HepG2 (cell line): ENCODE data around the gene ACTA2. TPM values are rescaled to one million over a fixed set of nuclear protein-coding genes. Genes with fewer than 3 reads are reported as not detected.

Source experiments
- ATAC-seq: fragments of 200-7000 bp; cut with Tn5 transposase; 3 replicates; pipeline ENCODE4 v1.9.1; 2020; ENCODE audit warnings: mild to moderate bottlenecking, moderate library complexity
- BruUV-seq: library from RNA; stranded (reverse); fragments of 400-500 nt; replicated peaks from 2 replicates; lab custom pipeline; 2021; lab: Mats Ljungman, UMichigan
- CTCF ChIA-PET: fragments of 300-600 bp; formaldehyde crosslinking; extraction: SDS; loops from one replicate; lab custom pipeline; 2021; ENCODE audit warnings: low total read pairs, inconsistent platforms, low intra/inter-chr PET ratio; lab: Yijun Ruan, JAX
- POLR2A ChIA-PET: fragments of 350-600 bp; sonication (Branson Sonifier 250); formaldehyde crosslinking; loops from one replicate; lab custom pipeline; 2020; ENCODE audit warnings: antibody characterized with exemption, inconsistent platforms; lab: Yijun Ruan, JAX
- DNase-seq: peaks from one replicate; pipeline ENCODE4 v3.0.0-alpha.2; 2015; ENCODE audit warnings: low spot score
- FAIRE-seq: peaks from 3 replicates; lab custom pipeline; 2011; peaks lifted over from hg19 to GRCh38; lab: Jason Lieb, UNC
- H2AFZ ChIP-seq: one replicate; pipeline ENCODE4 v1.6.1; 2011; ENCODE audit warnings: low read length, inconsistent platforms
- H3K27ac ChIP-seq: fragments of 300-600 bp; 3 replicates; pipeline ENCODE4 v1.8.0; 2011; ENCODE audit warnings: mixed run types, mild to moderate bottlenecking, mixed read lengths, low read length, inconsistent platforms; ENCODE audit not compliant: insufficient read depth; ENCODE audit errors: extremely low read length
- H3K27me3 ChIP-seq, 2 experiments: fragments of 200-600 bp in 1 of 2; 2 replicates in 1 of 2; 3 replicates in 1 of 2; pipeline versions ENCODE4 v1.6.0 to v1.8.0; 2011; ENCODE audit warnings: low read length in 2 of 2, mild to moderate bottlenecking in 2 of 2, moderate library complexity in 2 of 2, inconsistent platforms in 1 of 2; ENCODE audit not compliant: insufficient read depth in 2 of 2, control insufficient read depth in 1 of 2
- H3K36me3 ChIP-seq, 2 experiments: fragments of 200-600 bp in 1 of 2; replicated peaks in 1 of 2; 2 replicates in 1 of 2; 3 replicates in 1 of 2; pipeline versions ENCODE4 v1.5.1 to v1.8.0; 2011; ENCODE audit warnings: low read length in 2 of 2, inconsistent platforms in 1 of 2; ENCODE audit not compliant: insufficient read depth in 2 of 2, control insufficient read depth in 1 of 2
- H3K4me1 ChIP-seq: 2 replicates; pipeline ENCODE4 v1.5.1; 2012; ENCODE audit warnings: low read length, inconsistent platforms; ENCODE audit not compliant: insufficient read depth
- H3K4me2 ChIP-seq: 2 replicates; pipeline ENCODE4 v1.6.0; 2011; ENCODE audit warnings: low read depth, low read length, inconsistent platforms
- H3K4me3 ChIP-seq, 3 experiments: fragments of 200-600 bp in 1 of 3; sonication (generic), shearing (Covaris generic) in 1 of 3; replicated peaks in 1 of 3; 2 replicates each; pipeline ENCODE4 v1.5.1; 2011 to 2016; ENCODE audit warnings: low read length in 3 of 3, inconsistent platforms in 2 of 3, low read depth in 2 of 3, mild to moderate bottlenecking in 2 of 3, control low read depth in 1 of 3, mixed read lengths in 1 of 3; ENCODE audit not compliant: insufficient read depth in 1 of 3
- H3K79me2 ChIP-seq: one replicate; pipeline ENCODE4 v1.6.1; 2011; ENCODE audit warnings: low read length, inconsistent platforms; ENCODE audit not compliant: insufficient read depth
- H3K9ac ChIP-seq: 2 replicates; pipeline ENCODE4 v1.6.0; 2011; ENCODE audit warnings: mild to moderate bottlenecking, low read depth, low read length, inconsistent platforms; ENCODE audit not compliant: insufficient read depth
- H3K9me3 ChIP-seq: 2 replicates; pipeline ENCODE4 v1.5.1; 2012; ENCODE audit warnings: mild to moderate bottlenecking, low read length
- H4K20me1 ChIP-seq: 2 replicates; pipeline ENCODE4 v1.6.0; 2011; ENCODE audit warnings: inconsistent platforms, mild to moderate bottlenecking, low read length, moderate library complexity; ENCODE audit not compliant: insufficient read depth
- HNRNPL ChIP-seq: fragments of 200-400 bp; formaldehyde crosslinking; IDR thresholded peaks from 2 replicates; pipeline ENCODE4 v1.6.1; 2017; ENCODE audit warnings: mild to moderate bottlenecking, low read depth, low read length
- SATB2 ChIP-seq: sonication (generic); formaldehyde crosslinking; IDR thresholded peaks from 2 replicates; pipeline ENCODE4 v1.5.0; 2020; ENCODE audit warnings: missing genetic modification reagents
- SMAD1 ChIP-seq: sonication (generic); formaldehyde crosslinking; IDR thresholded peaks from 2 replicates; pipeline ENCODE4 v1.4.0; 2020; ENCODE audit warnings: missing genetic modification reagents, low read depth, mild to moderate bottlenecking, borderline replicate concordance
- SP2 ChIP-seq: sonication (generic); formaldehyde crosslinking; IDR thresholded peaks from 2 replicates; pipeline ENCODE4 v1.5.1; 2020; ENCODE audit warnings: mild to moderate bottlenecking, missing genetic modification reagents
- SYNCRIP ChIP-seq: fragments of 200-400 bp; formaldehyde crosslinking; IDR thresholded peaks from 2 replicates; pipeline ENCODE4 v1.6.1; 2018; ENCODE audit warnings: mild to moderate bottlenecking, low read depth, low read length; ENCODE audit not compliant: insufficient read depth
- ZBTB25 ChIP-seq: IDR thresholded peaks from 2 replicates; pipeline ENCODE4 v1.6.1; 2018; ENCODE audit warnings: missing genetic modification reagents
- whole genome bisulfite sequencing: methylation state at CpG from one replicate; pipeline ENCODE4 v1.1.6; 2017; ENCODE audit warnings: low lambda C conversion rate; 5-methylcytosine and 5-hydroxymethylcytosine counted together
- in situ Hi-C: cut with HindIII; loops from 2 replicates; pipeline ENCODE4 v1.10.0; 2017; ENCODE audit warnings: low pct_unique_long_range_greater_than_20kb; ENCODE audit not compliant: extremely low pct_ligation_motif_present
- intact Hi-C: fragments of 100-400 bp; cut with micrococcal nuclease; formaldehyde crosslinking; loops from one replicate; pipeline ENCODE4 v1.10.0; 2022; ENCODE audit not compliant: unreplicated experiment
- polyA plus RNA-seq, 8 experiments: library from polyadenylated mRNA; depleted of rRNA in 3 of 8; stranded (reverse) in 7 of 8; unstranded in 1 of 8; fragments of >200 nt; fragmentation: Illumina TruSeq in 4 of 8; extraction: Trizol in 4 of 8; gene quantifications; 2 replicates each; pipeline versions ENCODE4 v1.2.1 to v1.2.3, GENCODE V29; 2011 to 2016; ENCODE audit warnings: low read depth in 4 of 8, missing spikeins in 1 of 8, mixed read lengths in 1 of 8; ENCODE audit not compliant: insufficient read depth in 1 of 8
- total RNA-seq, 5 experiments: library from RNA; depleted of rRNA; stranded (reverse); fragments of >200 nt; fragmentation: Illumina TruSeq; extraction: Trizol; gene quantifications; 2 replicates each; pipeline ENCODE4 v1.2.3, GENCODE V29; 2016; ENCODE audit warnings: low read depth in 1 of 5
- TF ChIP-seq, protein P1 (sequence below): sonication (generic); formaldehyde crosslinking; IDR thresholded peaks from 2 replicates; pipeline ENCODE4 v1.4.0; 2020; ENCODE audit warnings: mild to moderate bottlenecking, missing genetic modification reagents, borderline replicate concordance
- TF ChIP-seq, protein P2 (sequence below): IDR thresholded peaks from 2 replicates; pipeline ENCODE4 v1.6.1; 2016; ENCODE audit warnings: low read depth
- TF ChIP-seq, protein P3 (sequence below): sonication (generic); formaldehyde crosslinking; IDR thresholded peaks from 2 replicates; pipeline ENCODE4 v1.4.0; 2020; ENCODE audit warnings: missing genetic modification reagents, borderline replicate concordance

ACTA2 gene
- total and polyA plus RNA-seq, 2 of the 13 experiments (the other 11 are each of a cell fraction or from before 2014, with no cell fraction given): 21.8 to 59.9 TPM

DNA sequence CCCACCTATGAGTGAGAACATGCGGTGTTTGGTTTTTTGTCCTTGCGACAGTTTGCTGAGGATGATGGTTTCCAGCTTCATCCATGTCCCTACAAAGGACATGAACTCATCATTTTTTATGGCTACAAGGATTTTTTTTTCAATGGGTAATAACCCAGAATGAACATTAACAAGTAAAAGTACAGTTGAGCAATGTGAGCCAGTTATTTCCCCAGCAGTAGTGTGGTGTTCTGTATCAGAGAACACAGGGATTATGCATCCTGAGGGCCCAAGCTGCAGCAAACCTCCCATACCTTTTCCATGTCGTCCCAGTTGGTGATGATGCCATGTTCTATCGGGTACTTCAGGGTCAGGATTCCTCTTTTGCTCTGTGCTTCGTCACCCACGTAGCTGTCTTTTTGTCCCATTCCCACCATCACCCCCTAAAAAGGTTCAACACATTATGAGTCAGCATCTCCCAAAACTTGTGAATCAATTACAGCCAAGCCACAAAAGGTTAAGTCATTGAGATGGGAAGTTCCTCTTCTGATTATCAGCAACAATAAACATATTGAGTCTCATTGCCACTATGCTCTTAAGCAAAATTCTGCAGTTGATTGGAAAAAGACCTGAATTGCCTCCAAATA lies 5.5 kb downstream of the ACTA2 start:
- in situ Hi-C loops (no loop called here), intact Hi-C loops (no loop called here)
- FAIRE-seq: no peak
- Histone ChIP-seq H3K9ac (no peak overlapping the region), H4K20me1 (no peaks in the 10 kb centered on the region), H3K27ac (no peak overlapping the region), H3K4me3 (no peak overlapping the region), H3K4me1 (no peaks in the 10 kb centered on the region), H3K4me2 (no peak overlapping the region), H2AFZ (no peak overlapping the region), H3K36me3 (no peaks in the 10 kb centered on the region), H3K79me2 (no peaks in the 10 kb centered on the region), H3K27me3 (no peaks in the 10 kb centered on the region), H3K9me3 (no peaks in the 10 kb centered on the region)
- whole genome bisulfite sequencing: 96% methylated on average over 6 of the region's 6 CpGs
- TF ChIP-seq SMAD1 (CRISPR knock-in tag) (no peak), SP2 (CRISPR knock-in tag) (no peak), HNRNPL (no peak), SATB2 (CRISPR knock-in tag) (no peak), ZBTB25 (CRISPR knock-in tag) (no peak), SYNCRIP (no peak)
- TF ChIP-seq, protein P1, sequence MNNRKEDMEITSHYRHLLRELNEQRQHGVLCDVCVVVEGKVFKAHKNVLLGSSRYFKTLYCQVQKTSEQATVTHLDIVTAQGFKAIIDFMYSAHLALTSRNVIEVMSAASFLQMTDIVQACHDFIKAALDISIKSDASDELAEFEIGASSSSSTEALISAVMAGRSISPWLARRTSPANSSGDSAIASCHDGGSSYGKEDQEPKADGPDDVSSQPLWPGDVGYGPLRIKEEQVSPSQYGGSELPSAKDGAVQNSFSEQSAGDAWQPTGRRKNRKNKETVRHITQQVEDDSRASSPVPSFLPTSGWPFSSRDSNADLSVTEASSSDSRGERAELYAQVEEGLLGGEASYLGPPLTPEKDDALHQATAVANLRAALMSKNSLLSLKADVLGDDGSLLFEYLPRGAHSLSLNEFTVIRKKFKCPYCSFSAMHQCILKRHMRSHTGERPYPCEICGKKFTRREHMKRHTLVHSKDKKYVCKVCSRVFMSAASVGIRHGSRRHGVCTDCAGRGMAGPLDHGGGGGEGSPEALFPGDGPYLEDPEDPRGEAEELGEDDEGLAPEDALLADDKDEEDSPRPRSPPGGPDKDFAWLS (CRISPR knock-in tag): no peak
- TF ChIP-seq, protein P2, sequence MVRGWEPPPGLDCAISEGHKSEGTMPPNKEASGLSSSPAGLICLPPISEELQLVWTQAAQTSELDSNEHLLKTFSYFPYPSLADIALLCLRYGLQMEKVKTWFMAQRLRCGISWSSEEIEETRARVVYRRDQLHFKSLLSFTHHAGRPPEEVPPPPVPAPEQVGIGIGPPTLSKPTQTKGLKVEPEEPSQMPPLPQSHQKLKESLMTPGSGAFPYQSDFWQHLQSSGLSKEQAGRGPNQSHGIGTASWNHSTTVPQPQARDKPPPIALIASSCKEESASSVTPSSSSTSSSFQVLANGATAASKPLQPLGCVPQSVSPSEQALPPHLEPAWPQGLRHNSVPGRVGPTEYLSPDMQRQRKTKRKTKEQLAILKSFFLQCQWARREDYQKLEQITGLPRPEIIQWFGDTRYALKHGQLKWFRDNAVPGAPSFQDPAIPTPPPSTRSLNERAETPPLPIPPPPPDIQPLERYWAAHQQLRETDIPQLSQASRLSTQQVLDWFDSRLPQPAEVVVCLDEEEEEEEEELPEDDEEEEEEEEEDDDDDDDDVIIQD (CRISPR knock-in tag): no peak
- TF ChIP-seq, protein P3, sequence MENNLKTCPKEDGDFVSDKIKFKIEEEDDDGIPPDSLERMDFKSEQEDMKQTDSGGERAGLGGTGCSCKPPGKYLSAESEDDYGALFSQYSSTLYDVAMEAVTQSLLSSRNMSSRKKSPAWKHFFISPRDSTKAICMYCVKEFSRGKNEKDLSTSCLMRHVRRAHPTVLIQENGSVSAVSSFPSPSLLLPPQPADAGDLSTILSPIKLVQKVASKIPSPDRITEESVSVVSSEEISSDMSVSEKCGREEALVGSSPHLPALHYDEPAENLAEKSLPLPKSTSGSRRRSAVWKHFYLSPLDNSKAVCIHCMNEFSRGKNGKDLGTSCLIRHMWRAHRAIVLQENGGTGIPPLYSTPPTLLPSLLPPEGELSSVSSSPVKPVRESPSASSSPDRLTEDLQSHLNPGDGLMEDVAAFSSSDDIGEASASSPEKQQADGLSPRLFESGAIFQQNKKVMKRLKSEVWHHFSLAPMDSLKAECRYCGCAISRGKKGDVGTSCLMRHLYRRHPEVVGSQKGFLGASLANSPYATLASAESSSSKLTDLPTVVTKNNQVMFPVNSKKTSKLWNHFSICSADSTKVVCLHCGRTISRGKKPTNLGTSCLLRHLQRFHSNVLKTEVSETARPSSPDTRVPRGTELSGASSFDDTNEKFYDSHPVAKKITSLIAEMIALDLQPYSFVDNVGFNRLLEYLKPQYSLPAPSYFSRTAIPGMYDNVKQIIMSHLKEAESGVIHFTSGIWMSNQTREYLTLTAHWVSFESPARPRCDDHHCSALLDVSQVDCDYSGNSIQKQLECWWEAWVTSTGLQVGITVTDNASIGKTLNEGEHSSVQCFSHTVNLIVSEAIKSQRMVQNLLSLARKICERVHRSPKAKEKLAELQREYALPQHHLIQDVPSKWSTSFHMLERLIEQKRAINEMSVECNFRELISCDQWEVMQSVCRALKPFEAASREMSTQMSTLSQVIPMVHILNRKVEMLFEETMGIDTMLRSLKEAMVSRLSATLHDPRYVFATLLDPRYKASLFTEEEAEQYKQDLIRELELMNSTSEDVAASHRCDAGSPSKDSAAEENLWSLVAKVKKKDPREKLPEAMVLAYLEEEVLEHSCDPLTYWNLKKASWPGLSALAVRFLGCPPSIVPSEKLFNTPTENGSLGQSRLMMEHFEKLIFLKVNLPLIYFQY (CRISPR knock-in tag): no peak
- no peak for DNase-seq
- ATAC-seq: no peak
- POLR2A ChIA-PET: no interaction called here
- CTCF ChIA-PET: no interaction called here
- no TSS peak for BruUV-seq
